ENCODE measurements around the gene PPFIA2.

DNA sequence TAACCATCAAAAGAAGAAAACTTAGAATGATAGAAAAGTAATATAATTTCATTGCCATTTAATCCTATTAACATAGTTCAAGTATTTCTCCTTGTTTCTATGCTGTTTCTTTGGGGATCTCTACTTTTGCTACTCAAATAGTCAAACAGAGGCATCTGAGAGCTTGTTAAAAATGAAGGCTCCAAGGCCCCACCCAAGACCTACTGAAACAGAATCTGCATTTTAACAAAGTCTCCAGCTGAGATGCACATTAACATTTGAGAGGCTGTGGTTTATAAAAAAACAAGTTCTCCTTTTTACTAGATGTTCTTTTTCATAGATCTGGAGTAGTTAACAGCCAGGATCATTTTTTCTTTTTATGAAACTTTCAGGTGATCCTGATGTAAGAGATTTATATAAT, 31.8 kb downstream of the PPFIA2 start:
- TF ChIP-seq, protein P1, sequence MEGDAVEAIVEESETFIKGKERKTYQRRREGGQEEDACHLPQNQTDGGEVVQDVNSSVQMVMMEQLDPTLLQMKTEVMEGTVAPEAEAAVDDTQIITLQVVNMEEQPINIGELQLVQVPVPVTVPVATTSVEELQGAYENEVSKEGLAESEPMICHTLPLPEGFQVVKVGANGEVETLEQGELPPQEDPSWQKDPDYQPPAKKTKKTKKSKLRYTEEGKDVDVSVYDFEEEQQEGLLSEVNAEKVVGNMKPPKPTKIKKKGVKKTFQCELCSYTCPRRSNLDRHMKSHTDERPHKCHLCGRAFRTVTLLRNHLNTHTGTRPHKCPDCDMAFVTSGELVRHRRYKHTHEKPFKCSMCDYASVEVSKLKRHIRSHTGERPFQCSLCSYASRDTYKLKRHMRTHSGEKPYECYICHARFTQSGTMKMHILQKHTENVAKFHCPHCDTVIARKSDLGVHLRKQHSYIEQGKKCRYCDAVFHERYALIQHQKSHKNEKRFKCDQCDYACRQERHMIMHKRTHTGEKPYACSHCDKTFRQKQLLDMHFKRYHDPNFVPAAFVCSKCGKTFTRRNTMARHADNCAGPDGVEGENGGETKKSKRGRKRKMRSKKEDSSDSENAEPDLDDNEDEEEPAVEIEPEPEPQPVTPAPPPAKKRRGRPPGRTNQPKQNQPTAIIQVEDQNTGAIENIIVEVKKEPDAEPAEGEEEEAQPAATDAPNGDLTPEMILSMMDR (IDR thresholded peaks at IDR 0.05), result no peak
- TF ChIP-seq POLR2A (IDR thresholded peaks at IDR 0.05), result no peak
